AG04450 (cell line): ENCODE measurements around the gene DCBLD2. TPM values are rescaled to one million over a fixed set of nuclear protein-coding genes. Genes with fewer than 3 reads are reported as not detected.

Experiments
- CTCF ChIA-PET: fragments of 300-600, 350-600 bp; formaldehyde crosslinking; extraction: SDS; loops from one replicate; lab custom pipeline; 2022; ENCODE audit warnings: antibody characterized with exemption, inconsistent platforms; lab: Charles Lee
- POLR2A ChIA-PET: fragments of 350-600 bp; formaldehyde crosslinking; extraction: SDS; loops from one replicate; lab custom pipeline; 2021; ENCODE audit warnings: antibody characterized with exemption, inconsistent platforms; lab: Yijun Ruan, JAX
- DNase-seq: peaks from one replicate; pipeline ENCODE4 v3.0.0-alpha.2; 2011; ENCODE audit warnings: low read depth, low spot score
- H3K27ac ChIP-seq: one replicate; pipeline ENCODE4 v1.5.1; 2012; ENCODE audit warnings: low read depth, low read length, control low read depth
- H3K27me3 ChIP-seq: one replicate; pipeline ENCODE4 v1.6.0; 2012; ENCODE audit warnings: low read length; ENCODE audit not compliant: control insufficient read depth, insufficient read depth
- H3K4me3 ChIP-seq: 2 replicates; pipeline ENCODE4 v1.5.1; 2011; ENCODE audit warnings: mild to moderate bottlenecking, low read depth, low read length, control low read depth
- H3K9me3 ChIP-seq: 2 replicates; pipeline ENCODE4 v1.5.1; 2012; ENCODE audit warnings: low read length; ENCODE audit not compliant: control insufficient read depth, insufficient read depth
- polyA plus RNA-seq: library from polyadenylated mRNA; depleted of rRNA; stranded (reverse); fragments of >200 nt; gene quantifications from 2 replicates; pipeline ENCODE4 v1.2.3, GENCODE V29; 2011
- TF ChIP-seq, protein P1 (sequence below): IDR thresholded peaks from 2 replicates; pipeline ENCODE4 v1.5.1; 2011; ENCODE audit warnings: low read depth, low read length, control low read depth, inconsistent platforms

DCBLD2 gene
- polyA plus RNA-seq, 1 experiment = 202 TPM

GRCh38 chr3:98797905-98798304, 103.6 kb downstream of the DCBLD2 start:
- no peaks in the 10 kb centered on the region for H3K27me3 ChIP-seq
- TF ChIP-seq, protein P1, sequence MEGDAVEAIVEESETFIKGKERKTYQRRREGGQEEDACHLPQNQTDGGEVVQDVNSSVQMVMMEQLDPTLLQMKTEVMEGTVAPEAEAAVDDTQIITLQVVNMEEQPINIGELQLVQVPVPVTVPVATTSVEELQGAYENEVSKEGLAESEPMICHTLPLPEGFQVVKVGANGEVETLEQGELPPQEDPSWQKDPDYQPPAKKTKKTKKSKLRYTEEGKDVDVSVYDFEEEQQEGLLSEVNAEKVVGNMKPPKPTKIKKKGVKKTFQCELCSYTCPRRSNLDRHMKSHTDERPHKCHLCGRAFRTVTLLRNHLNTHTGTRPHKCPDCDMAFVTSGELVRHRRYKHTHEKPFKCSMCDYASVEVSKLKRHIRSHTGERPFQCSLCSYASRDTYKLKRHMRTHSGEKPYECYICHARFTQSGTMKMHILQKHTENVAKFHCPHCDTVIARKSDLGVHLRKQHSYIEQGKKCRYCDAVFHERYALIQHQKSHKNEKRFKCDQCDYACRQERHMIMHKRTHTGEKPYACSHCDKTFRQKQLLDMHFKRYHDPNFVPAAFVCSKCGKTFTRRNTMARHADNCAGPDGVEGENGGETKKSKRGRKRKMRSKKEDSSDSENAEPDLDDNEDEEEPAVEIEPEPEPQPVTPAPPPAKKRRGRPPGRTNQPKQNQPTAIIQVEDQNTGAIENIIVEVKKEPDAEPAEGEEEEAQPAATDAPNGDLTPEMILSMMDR = no peak
- H3K27ac ChIP-seq = no peak overlapping the region
- no peak for DNase-seq
- no peak overlapping the region for H3K4me3 ChIP-seq
- ChIA-PET CTCF (interaction anchor here (0.7 to 3.8 kb wide), 5 partner anchors 16 to 201 kb away, joined by 3 to 17 read pairs (median 4); no protein-coding TSS in a partner anchor), POLR2A (no interaction called here)
- no peaks in the 10 kb centered on the region for H3K9me3 ChIP-seq

- TF ChIP-seq, protein P1 = no peak
- POLR2A ChIA-PET = no interaction called here
- H3K27ac ChIP-seq = no peak overlapping the region
- no peaks in the 10 kb centered on the region for H3K27me3 ChIP-seq
- CTCF ChIA-PET = interaction anchor here (3.8 kb wide), 1 partner anchor 194 kb away, joined by 17 read pairs; no protein-coding TSS in a partner anchor
- DNase-seq = no peak
- no peak overlapping the region for H3K4me3 ChIP-seq
- H3K9me3 ChIP-seq = no peaks in the 10 kb centered on the region
These were observed 105.2 kb downstream of the DCBLD2 start for GRCh38 chr3:98796334-98796733.

DNA sequence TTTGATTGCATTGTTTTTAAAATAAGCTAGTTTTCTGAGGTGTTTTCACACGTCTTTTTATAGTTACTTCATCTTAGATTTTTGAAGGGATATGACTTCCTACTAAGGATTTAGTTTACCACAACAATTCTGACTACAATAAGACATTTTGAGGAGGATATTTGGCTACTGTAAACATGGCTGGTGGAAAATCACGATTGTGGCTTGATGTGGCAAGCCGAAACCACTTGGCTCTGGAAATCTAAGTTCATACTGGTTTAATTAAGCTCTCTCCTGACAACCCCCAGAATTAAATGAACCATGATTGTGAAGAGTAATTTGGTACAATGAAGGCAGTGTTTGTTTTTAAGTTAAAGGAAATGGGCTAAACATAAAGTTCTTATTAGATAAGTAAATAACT, 107.5 kb downstream of the DCBLD2 start:
- TF ChIP-seq, protein P1 = no peak
- Histone ChIP-seq H3K9me3 (no peaks in the 10 kb centered on the region), H3K27me3 (no peaks in the 10 kb centered on the region), H3K4me3 (no peak overlapping the region), H3K27ac (no peak overlapping the region)
- no peak for DNase-seq
- ChIA-PET CTCF (interaction anchor here (1.0 to 2.4 kb wide), 5 partner anchors 189 to 201 kb away, joined by 4 to 20 read pairs (median 4); partner anchors contain the start of gene CPOX), POLR2A (interaction anchor here (0.6 kb wide), 1 partner anchor 1611 kb away, joined by 5 read pairs; no protein-coding TSS in a partner anchor)

- no peak for DNase-seq
- CTCF ChIA-PET = interaction anchor here (1.0 to 1.8 kb wide), 2 partner anchors 189 to 194 kb away, joined by 7 to 10 read pairs; no protein-coding TSS in a partner anchor
- Histone ChIP-seq H3K27me3 (no peaks in the 10 kb centered on the region), H3K9me3 (no peaks in the 10 kb centered on the region), H3K4me3 (no peak overlapping the region), H3K27ac (no peak overlapping the region)
- TF ChIP-seq, protein P1 = no peak
- POLR2A ChIA-PET = interaction anchor here (1.0 kb wide), 1 partner anchor 13 kb away, joined by 3 read pairs; no protein-coding TSS in a partner anchor
These were observed 109.9 kb downstream of the DCBLD2 start for GRCh38 chr3:98791341-98792325.

DNA sequence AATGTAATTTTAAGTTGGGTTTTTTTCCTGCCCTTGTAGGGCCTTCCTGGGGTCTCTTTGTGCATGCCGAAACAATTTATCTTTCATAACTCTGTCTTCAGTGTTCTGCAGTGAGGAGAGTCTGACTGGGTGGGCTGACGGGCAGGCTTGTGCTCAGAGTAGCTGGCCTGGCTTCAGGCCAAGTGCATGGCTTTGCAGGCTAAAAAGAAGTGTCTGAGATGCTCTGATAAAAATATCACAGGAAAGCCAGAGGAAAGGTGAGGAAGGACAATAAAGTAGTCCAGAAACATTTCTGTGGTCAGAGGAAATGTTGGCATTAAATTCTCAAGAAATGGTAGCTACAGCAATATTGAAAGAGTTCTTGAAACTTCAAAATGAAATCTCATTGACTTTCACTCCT, 112.8 kb downstream of the DCBLD2 start:
- TF ChIP-seq, protein P1 = no peak
- ChIA-PET POLR2A (no interaction called here), CTCF (interaction anchor here (1.4 kb wide), 1 partner anchor 186 kb away, joined by 6 read pairs; no protein-coding TSS in a partner anchor)
- Histone ChIP-seq H3K27ac (no peak overlapping the region), H3K27me3 (no peaks in the 10 kb centered on the region), H3K9me3 (no peaks in the 10 kb centered on the region), H3K4me3 (no peak overlapping the region)
- no peak for DNase-seq
